GM21423 (cell line): ENCODE measurements around the gene SLC25A41.

Source experiments
- ATAC-seq: cut with Tn5 transposase; IDR thresholded peaks from one replicate; pipeline ENCODE4 v1.9.1; 2021; ENCODE audit warnings: mild to moderate bottlenecking, moderate library complexity; ENCODE audit not compliant: unreplicated experiment

Gene SLC25A41

DNA sequence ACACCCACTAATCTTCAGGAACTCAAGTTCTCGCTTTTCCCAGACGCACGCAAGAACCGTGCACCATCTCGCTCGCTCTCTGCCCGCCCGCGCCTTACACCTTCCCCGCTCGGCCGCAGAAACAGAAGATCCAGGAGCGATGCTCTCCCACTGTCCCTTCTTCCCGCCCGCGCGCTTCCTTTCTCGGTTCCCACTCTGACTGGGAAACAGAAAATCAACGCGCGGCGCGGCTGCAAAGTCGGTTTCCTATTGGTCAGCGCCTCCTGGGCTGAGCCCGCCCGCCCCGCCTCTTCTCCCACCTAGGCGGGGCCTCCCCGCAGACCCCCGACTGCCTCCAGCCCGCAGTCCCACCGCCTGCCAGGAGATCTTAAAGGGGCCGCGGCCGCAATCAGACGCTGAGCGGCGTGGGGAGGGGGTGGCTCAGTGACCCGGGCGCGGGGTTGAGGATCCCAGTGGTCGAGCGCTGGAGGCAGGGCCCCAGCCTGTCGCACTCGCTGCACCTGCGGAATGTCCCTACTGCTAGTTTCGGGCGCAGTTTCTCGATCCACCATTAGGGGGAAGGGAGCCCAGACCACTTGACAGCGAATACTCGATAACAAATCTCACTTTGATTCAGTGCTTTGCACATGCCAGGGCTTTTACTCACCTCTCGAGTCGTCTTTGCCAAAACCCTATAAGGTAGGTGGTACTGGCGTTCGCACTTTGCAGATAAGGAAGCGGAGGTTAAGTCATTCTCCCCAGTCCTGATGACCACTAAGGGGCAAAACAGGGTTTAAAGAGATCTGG is 26.7 kb upstream of the SLC25A41 start:
- ATAC-seq, result peak; percentile 69

DNA sequence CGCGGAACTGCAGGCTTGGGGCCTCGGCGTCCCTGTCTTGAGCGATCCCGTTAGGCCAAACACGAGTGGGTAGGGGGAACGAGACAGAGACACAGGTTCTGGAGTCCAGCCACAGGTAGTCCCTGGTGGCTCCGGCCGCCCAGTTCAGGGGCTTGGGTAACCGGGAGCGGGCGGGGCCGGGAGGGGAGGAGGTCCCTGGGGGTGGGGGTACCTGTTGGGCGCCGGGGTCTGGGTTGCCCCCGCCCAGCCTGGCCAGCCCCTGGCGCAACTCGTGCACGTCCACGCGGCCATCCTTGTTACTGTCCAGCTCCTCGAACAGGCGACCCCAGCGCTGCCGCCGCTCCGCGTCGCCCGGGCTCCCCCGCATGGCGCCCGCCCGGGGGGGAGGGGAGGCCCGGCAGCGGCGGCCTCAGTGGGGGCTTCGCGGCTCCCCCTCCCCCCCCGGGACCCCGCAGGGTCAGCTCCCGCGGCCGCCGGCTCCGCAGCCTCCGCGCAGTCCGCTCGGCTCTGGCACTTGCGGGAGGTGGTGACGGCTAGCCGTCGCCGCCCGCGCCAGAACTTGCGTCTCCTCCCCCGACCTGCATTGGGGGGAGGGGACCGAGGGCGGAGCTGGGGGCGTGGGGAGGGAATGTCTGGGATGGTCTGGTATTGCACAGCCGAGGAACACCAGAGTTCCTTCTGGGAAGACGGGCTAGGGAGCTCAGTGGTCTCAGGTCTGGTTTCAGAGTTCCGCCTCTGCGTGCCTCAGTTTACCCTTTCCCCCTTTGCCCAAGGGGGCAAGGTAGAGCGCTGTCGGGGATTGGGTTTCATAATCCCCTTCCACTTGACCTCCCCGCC is 25.9 kb upstream of the SLC25A41 start, which contains the start of gene SLC25A23:
TSS of gene SLC25A23 (minus strand) at position 531 of the 837 bp plus-strand sequence. CDS start at position 367, 164 bp downstream.
- ATAC-seq, result peak; percentile 28

DNA sequence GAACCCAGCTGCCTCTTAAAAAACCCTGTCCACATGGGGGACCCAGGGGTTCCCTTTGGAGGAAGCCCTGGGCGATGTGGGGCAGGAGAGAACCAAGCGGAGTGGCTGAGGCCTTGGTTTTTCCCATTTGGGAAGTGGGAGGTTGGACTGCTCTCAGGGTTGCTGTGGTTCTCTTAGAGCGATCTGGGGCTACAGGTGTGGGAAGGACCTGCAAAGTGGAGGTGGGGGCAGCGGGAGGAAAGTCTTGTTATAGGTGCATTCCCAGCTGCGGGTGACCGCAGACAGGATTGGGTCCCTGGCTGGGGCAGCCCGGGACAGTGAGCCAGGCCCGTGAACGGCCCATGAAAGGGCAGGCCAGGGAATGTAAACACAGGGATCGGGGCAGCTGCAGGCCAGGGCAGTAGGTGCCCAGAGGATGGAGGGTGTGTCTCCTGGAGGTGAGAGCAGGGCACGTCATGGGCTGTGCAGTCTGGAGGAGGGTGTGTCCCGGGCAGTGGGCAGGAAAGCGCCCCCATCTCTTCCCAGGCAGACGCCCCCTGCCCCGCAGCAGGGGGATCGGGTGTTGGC is 25.2 kb upstream of the SLC25A41 start:
- ATAC-seq, result no peak

DNA sequence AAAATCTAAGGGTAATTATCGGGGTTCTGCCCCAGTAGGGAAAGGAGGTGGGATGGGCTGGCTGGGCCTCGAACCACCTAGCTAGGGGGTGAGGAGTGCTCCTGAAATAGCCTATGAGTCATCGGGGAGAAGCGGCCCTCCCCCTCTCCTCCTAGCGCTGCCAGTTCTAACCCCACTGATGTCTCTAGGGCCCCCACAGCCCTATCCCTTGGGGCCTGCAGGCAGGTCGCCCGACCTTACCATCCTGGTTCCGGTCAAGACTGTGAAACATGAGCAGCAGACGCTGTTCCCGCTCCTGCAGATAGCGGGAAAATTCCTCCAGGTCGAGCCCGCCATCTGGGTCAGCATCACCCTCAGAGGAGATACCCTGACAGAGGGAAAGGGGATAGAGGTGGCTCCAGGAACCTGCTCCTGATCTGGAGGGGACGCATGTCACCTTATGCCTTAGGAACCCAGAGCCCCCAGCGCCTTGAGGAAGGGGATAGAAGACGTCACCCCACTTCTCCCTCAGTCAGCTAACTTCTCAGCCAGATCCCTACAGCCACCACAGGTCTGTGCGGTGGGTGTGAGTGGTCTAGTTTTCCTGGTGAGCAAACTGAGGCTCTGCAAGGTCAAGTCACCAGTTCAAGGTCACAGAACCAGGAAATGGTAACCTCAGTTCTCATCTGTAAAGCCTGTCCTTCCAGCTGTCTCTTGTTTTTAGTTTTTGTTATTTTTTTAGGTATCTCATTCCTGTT is 24.6 kb upstream of the SLC25A41 start:
- ATAC-seq, result no peak

DNA sequence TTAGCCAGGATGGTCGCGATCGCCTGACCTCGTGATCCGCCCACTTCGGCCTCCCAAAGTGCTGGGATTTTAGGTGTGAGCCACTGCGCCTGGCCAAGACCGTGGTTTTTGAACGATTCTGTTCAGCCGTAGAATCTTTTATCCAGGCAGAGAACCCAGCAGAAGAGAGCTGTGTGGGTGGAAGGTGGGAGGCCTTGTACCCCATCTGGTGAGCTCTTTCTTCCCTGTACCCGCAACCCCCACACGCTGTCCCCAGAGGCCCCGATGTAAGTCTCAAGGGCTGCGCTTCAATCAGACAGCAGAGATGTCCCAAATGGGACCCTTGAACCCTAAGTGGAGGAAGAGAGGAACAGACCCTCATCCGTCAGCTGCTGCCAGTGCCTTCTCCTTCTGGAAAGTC is 22.4 kb upstream of the SLC25A41 start:
- no peak for ATAC-seq

DNA sequence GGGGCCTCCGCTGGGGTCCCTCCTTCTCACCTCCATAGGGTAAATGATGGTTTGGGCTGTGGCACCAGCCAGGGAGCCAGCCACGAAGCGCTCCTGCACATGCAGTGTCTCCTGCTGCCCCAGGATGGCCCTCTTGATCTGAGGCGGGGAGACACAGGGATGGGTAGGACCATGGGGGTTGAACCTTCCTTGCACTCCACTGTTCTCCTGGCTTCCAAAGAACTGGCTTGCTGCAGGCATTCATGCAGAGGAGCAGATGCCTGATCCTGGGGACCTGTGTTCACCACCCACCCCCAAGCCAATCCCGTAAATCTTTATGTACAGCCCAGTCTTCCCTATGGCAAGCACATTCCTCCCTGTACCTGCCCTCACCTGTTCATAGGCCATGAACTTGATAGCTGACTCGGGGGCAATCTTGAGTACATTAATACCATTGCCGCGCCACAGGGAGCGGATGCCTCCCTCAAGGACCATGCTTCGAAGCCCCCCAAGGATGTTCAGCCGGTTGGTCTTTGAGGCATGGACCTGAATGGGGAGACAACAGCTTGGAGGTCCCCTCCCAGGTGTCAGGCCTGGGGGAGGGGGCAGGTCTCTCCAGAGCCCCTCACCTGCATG is 20.5 kb upstream of the SLC25A41 start:
- ATAC-seq, result no peak

DNA sequence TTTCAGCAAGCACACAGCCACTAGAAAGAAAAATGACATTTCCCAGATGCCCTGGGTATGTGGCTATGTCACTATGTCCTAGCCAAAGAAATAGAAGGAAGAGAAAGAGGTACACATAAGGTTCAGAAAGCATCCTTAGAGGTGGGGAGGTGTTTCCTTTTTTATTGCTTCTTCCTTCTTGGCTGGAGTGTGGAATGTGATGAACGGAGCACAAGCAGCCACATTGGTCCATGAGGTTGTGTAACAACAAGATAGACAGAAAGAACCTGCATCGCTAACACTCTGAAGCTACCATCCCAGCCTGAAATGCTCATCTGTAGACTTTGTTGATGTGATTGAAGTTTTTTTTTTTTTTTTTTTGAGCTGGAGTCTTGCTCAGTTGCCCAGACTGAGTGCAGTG is 19.3 kb upstream of the SLC25A41 start:
- ATAC-seq, result no peak

DNA sequence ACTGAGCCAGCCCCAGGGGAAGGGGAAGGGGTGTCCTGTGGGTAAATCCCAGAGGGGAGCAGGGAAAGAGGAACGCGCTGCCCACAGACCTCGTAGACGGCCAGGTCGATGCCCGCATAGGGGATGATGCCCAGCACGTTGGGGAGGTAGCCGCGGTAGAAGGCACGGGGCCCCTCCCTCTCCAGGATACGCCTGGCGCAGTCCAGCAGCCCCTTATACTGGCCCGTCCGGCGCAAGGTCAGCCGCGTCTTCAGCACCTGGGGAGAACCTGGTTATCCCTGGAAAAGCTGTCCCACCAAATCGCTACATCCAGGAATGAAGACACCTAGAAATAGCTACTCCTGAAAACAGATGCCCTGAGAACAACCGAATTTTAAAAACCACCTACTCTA is 18.7 kb upstream of the SLC25A41 start:
- no peak for ATAC-seq

DNA sequence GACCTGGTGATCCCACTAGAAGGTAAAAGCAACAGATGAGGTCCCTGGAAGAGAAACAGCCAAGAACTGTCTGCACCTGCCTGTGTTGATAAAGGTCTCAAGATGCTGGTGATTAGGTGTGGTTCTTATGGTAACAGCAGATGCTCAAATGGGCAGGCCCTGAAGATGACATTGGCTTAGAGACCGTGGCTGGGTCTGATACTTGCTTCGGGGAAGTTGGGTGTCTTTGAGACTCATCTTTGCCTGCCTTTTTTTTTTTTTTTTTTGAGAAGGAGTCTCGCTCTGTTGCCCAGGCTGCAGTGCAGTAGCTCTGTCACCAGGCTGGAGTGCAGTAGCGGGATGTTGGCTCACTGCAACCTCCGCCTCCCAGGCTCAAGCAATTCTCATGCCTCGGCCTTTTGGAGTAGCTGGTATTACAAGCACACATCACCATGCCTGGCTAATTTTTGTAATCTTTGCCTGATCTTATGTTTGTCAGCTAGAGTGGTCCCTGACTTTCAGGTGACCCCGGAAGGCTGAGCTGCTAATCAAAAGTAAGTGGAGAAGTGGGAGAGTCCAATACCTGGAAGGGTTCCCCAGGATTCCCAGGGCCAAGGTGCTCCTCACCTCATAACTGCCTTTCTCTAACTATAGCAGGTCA is 18.1 kb upstream of the SLC25A41 start:
- no peak for ATAC-seq

DNA sequence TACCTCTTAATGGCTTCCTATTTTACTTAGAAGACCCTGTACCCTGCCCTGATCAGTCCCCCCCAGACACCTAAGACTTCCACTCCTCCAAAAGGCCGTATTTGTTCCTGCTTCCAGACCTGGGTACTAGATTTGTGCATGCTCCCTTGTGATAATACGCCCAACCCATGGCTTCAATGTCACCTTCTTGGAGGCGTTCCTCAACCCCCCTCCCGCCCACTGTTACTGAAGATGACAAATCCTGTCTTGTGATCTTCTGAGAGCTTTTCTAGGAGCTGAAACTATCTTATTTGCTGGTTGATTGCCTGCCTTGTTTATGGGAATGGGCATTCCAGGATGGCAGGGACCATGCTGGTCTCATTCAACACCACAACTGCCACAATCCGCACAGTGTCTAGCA is 16.6 kb upstream of the SLC25A41 start:
- no peak for ATAC-seq

DNA sequence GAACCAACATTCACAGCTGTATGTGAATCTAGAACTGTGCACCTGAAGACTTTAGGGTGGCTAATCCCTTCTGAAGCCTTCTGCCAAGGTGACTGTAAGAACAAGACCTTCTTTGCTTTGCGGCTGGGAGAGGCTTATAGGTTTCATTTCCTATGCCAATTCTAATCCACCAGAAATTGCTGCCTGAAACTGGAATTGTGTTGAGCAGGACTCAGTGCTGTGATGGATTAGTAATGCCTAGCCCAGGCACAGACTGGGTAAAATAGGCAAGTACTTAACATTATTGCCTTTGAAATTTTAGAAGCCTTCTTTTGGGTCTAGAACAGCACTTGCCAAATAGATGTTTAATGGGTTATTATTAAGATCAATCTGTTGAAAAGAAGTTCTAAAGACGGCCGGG is 14.5 kb upstream of the SLC25A41 start:
- ATAC-seq, result no peak

DNA sequence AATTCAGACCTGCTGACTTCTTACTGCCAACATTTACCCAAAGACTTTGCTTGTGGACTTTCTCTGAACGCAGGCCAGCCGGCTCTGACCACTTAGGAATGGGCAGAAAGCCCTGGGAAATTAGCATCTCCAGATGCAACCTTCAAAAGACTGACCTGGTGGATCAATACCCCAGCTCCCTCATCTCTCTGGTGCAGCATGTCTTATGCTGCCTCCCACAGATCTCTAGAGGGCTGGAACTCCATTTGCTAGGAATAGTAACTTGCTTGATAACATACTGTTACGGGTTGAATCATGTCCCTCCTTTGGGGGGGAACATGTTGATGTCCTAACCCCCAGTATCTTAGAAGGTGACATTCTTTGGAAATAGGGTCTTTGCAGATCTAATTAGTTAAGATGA is 12.9 kb upstream of the SLC25A41 start:
- ATAC-seq, result no peak

DNA sequence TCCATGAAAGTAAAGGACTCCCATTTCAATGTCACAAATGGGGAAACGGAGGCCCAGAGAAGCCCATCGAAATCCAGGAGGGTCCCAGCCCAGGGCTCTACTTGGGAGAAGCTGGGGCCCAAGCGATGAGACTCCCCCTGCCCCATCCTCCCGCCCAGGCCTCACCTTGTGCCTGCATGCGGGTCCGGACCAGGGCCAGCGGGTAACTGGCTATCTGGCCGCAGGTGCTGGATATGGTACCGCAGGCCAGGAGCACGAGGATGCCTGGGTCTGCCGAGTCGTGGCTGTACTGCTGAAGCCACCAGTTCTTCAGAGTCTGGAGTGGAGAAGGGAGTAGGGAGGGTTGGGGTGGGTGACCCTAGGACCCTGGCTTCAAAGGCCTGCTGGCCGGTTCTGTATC is 10.4 kb upstream of the SLC25A41 start:
- no peak for ATAC-seq

DNA sequence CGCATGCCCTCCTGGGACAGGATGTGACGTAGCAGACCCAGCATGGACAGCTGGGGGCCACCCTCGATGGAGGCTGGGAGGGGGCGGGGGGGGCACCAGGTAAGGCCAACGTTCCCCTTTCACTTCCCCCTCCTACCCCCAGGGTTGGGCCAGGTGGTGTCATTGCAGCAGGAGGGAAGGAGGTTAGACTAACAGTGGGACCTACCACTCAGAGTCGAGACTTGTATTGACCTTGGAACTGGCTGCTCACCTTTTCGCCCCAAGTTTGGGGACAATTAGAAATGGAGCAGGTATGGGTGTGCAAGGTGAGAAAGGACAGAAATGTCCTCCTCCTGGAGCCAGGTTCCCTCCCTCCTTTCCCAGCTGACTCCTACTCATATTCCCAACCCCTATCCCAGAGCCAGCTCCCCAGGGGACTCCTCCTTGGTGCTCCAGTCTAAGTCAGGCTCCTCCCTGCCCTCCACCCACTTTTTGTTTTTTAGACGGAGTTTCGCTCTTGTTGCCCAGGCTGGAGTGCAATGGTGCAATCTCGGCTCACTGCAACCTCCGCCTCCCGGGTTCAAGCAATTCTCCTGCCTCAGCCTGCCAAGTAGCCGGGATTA is 8.6 kb upstream of the SLC25A41 start:
- ATAC-seq, result no peak

DNA sequence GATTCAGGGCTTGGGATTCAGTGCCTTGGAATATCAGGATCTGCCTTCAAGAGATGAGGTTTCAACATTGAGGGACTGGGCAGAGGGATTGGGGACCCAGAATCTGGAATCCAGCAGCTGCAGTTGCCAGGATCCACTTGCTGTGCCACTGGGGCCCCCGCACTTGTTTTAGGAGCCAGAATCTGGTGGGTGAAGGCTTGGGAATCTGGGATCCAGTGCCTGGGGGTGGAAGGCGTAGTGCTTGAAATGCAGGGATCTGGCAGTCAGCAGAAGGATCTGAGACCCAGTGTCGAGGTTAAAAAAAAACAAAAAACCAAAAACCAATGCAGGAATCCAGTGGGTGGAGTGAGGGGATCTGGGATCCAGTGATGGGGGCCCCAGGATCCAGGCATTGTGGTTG is 7.3 kb upstream of the SLC25A41 start:
- no peak for ATAC-seq

DNA sequence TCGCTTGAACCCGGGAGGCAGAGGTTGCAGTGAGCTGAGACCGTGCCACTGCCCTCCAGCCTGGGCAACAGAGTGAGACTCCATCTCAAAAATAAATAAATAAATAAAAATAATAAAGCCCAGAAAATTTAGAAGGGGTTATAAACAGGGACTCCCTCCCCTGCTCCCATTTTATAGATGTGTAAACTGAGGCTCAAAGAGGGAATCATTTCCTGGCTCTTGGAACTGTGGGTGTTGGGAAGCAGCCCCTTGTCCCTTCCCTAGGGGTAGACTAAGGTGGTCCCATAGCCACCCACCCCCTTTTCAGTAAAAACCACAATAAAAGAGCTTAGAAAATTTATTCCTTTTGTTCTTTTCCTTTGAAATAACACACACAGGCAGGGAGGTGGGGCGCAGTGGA is 6.2 kb upstream of the SLC25A41 start:
- ATAC-seq, result no peak

DNA sequence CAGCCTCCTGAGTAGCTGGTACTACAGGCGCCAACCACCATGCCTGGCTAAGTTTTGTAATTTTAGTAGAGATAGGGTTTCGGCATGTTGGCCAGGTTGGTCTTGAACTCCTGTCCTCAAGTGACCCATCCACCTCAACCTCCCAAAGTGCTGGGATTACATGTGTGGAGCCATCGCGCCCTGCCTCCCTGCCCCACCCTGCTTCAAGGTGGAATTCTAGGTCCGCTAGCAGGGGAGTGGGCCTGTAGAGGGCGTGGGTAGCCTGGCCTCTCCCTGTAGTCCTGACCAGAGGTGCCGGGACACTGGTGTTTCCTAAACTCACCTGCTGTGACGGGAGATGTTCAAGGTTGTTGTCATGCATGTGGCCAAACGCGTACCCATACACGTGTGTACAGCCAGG is 398 bp downstream of the SLC25A41 start:
- ATAC-seq, result no peak

DNA sequence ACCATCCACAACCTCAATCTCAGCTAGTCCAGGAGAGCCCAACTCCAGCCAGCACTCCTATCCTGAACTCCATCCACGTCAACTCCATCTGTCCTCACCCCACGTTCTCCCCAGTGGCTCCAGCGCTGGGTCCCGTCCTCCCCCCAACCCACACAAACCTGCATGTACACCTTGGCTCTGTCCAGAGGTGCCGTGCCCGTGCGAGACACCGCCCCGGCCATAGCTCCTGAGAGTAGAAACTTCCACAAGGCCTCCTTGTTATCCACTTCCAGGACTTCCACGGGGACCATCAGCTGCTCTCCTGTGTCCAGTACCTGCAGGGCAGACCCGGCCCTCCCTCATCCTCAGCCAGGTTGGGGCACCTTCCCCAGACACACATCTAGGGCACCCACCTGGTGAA is 1.7 kb downstream of the SLC25A41 start:
- ATAC-seq, result no peak

DNA sequence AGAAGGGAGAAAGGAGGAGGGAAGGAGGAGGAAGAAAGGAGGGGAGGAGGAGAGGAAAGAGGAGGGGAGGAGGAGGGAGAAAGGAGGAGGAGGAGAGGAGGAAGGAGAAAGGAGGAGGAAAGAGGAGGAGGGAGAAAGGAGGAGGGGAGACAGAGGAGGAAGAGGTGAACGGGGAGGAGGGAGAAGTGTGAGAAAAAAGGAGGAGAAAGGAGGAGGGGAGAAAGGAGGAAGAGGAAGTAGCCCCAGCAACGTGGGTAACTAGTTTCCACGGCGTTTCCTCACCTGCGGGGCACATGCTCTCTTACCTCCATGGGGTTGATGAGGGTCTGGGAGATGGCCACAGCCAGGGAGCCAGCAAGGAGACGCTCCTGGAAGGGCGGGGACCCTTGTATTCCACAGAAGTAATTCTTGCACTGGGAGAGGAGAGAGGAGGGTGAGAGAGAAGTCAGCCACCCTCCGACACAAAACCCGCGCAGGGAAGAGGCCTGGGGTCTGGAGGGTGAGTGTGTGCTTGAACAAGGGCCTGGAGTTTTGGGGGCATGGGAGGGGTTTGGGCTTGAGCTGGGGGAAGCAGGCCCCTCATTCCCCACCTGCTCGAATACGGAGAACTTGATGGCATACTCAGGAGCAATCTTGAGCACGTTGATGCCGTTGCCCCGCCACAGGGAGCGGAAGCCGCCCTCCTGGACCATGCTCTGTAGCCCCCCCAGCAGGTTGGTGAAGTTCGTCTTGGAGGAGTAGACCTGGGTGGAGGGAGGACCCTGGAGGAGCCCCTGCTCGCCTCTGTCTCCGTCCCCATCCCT is 3.9 kb downstream of the SLC25A41 start:
- no peak for ATAC-seq
